Activated naive CD4-positive, alpha-beta T cell treated with anti-CD3 and anti-CD28 coated beads, Interleukin-2, amount 10 ng/mL, durations not matched to agents 7 days and 5 days (primary cell): ENCODE data around the gene MUC5AC.
"Not testable (repeated sequence)": the region's sequence is repeated elsewhere in the genome, so short reads cannot be mapped to it uniquely, and the experiment has no call there.

ENCODE experiments used
- CTCF ChIA-PET: fragments of 350-600 bp; sonication (Branson Sonifier 250); formaldehyde crosslinking; loops from one replicate; lab custom pipeline; 2021; ENCODE audit warnings: antibody characterized with exemption; lab: Charles Lee
- DNase-seq: peaks from one replicate; pipeline ENCODE4 v3.0.0-alpha.2; 2020
- H3K27ac Mint-ChIP-seq: one replicate; pipeline ENCODE4 v1.8.0; 2021; ENCODE audit warnings: mild to moderate bottlenecking, moderate library complexity, mixed read lengths
- H3K27me3 Mint-ChIP-seq: one replicate; pipeline ENCODE4 v1.8.0; 2021; ENCODE audit warnings: mild to moderate bottlenecking, mixed read lengths
- H3K36me3 Mint-ChIP-seq: one replicate; pipeline ENCODE4 v1.8.0; 2021; ENCODE audit warnings: mixed read lengths
- H3K4me1 Mint-ChIP-seq: one replicate; pipeline ENCODE4 v1.8.0; 2021; ENCODE audit warnings: mixed read lengths
- H3K4me3 Mint-ChIP-seq: one replicate; pipeline ENCODE4 v1.8.0; 2021; ENCODE audit warnings: mild to moderate bottlenecking, moderate library complexity, mixed read lengths
- H3K9me3 Mint-ChIP-seq: one replicate; pipeline ENCODE4 v1.8.0; 2021; ENCODE audit warnings: mixed read lengths

The MUC5AC gene

GRCh38 chr11:1243521-1243920 lies 85.8 kb downstream of the MUC5AC start:
- H3K36me3 Mint-ChIP-seq, H3K27ac Mint-ChIP-seq, DNase-seq, H3K27me3 Mint-ChIP-seq, CTCF ChIA-PET, H3K4me1 Mint-ChIP-seq, H3K4me3 Mint-ChIP-seq: not testable (repeated sequence)
- peaks cover 29% of the 10 kb centered on the region for H3K9me3 Mint-ChIP-seq

DNA sequence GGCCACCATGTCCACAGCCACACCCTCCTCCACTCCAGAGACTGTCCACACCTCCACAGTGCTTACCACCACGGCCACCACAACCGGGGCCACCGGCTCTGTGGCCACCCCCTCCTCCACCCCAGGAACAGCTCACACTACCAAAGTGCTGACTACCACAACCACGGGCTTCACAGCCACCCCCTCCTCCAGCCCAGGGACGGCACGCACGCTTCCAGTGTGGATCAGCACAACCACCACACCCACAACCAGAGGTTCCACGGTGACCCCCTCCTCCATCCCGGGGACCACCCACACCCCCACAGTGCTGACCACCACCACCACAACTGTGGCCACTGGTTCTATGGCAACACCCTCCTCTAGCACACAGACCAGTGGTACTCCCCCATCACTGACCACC lies 86.8 kb downstream of the MUC5AC start:
- DNase-seq, CTCF ChIA-PET, H3K4me1 Mint-ChIP-seq, H3K36me3 Mint-ChIP-seq, H3K27ac Mint-ChIP-seq, H3K27me3 Mint-ChIP-seq, H3K4me3 Mint-ChIP-seq: not testable (repeated sequence)
- peaks cover 29% of the 10 kb centered on the region for H3K9me3 Mint-ChIP-seq

DNA sequence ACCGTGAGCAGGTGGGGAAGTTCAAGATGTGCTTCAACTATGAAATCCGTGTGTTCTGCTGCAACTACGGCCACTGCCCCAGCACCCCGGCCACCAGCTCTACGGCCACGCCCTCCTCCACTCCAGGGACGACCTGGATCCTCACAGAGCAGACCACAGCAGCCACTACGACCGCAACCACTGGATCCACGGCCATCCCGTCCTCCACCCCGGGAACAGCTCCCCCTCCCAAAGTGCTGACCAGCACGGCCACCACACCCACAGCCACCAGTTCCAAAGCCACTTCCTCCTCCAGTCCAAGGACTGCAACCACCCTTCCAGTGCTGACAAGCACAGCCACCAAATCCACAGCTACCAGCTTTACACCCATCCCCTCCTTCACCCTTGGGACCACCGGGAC lies 88.0 kb downstream of the MUC5AC start:
- H3K27ac Mint-ChIP-seq, H3K27me3 Mint-ChIP-seq, DNase-seq, H3K4me1 Mint-ChIP-seq, H3K4me3 Mint-ChIP-seq, H3K36me3 Mint-ChIP-seq, CTCF ChIA-PET: not testable (repeated sequence)
- H3K9me3 Mint-ChIP-seq: peaks cover 30% of the 10 kb centered on the region

GRCh38 chr11:1246301-1246700 lies 88.5 kb downstream of the MUC5AC start:
- H3K27me3 Mint-ChIP-seq, DNase-seq, CTCF ChIA-PET, H3K36me3 Mint-ChIP-seq, H3K4me3 Mint-ChIP-seq, H3K4me1 Mint-ChIP-seq, H3K27ac Mint-ChIP-seq: not testable (repeated sequence)
- H3K9me3 Mint-ChIP-seq: peaks cover 36% of the 10 kb centered on the region

GRCh38 chr11:1247026-1247425 lies 89.3 kb downstream of the MUC5AC start:
- H3K27me3 Mint-ChIP-seq, CTCF ChIA-PET, H3K4me1 Mint-ChIP-seq, H3K27ac Mint-ChIP-seq, DNase-seq, H3K36me3 Mint-ChIP-seq, H3K4me3 Mint-ChIP-seq: not testable (repeated sequence)
- peaks cover 39% of the 10 kb centered on the region for H3K9me3 Mint-ChIP-seq

- H3K4me3 Mint-ChIP-seq, DNase-seq, H3K27ac Mint-ChIP-seq, H3K36me3 Mint-ChIP-seq, H3K27me3 Mint-ChIP-seq, H3K4me1 Mint-ChIP-seq, CTCF ChIA-PET: not testable (repeated sequence)
- H3K9me3 Mint-ChIP-seq: peaks cover 34% of the 10 kb centered on the region
Measured at GRCh38 chr11:1248951-1249350, 91.2 kb downstream of the MUC5AC start.

GRCh38 chr11:1250411-1250810 lies 92.7 kb downstream of the MUC5AC start:
- peaks cover 31% of the 10 kb centered on the region for H3K9me3 Mint-ChIP-seq
- H3K4me3 Mint-ChIP-seq, H3K4me1 Mint-ChIP-seq, H3K27ac Mint-ChIP-seq, CTCF ChIA-PET, H3K36me3 Mint-ChIP-seq, H3K27me3 Mint-ChIP-seq, DNase-seq: not testable (repeated sequence)
